IPS DF 4.7 (cell line): ENCODE measurements around the gene SUPT20HL1.

Experiments used
- DNase-seq: peaks from one replicate; pipeline ENCODE4 v3.0.0-alpha.2; 2013; ENCODE audit warnings: low spot score; ENCODE audit errors: extremely low read depth

SUPT20HL1 gene

GRCh38 chrX:24396236-24396930 lies 35.9 kb downstream of the SUPT20HL1 start:
- DNase-seq = no peak

DNA sequence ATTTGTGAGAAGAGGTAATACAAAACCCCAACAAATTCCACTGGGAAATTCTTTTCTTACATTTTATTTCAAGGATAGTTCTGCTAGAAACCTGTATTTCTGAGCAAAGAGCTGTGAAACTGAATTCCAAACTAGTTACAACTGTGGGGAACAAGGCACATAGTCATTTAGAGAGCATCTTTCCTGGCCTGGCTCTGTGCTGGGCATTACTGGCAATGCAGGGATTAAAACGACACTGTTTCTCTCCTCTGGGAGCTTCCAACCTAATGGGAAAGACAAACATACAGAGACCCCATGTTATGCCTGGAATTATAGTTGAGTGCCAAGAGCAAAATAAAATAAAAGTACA lies 36.5 kb downstream of the SUPT20HL1 start:
- DNase-seq = no peak

DNA sequence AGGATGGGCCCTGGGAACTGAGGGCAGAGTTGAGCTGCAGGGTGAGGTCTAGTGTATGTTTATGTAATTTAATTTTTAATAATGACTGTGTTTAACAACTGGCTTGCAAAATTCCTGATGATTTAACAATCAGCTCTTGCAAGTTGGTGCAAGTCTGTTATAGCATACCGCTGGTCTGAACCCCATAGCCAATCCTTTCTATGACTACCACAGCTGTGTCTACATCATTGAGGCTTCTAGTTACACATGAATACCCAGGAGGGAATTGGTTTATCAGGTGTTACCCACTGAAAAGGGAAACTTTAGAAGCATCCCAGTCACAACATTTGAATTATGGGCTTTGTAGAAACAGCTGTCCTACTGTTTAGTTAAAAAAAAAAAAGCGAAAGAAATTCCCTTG lies 38.3 kb downstream of the SUPT20HL1 start:
- no peak for DNase-seq

DNA sequence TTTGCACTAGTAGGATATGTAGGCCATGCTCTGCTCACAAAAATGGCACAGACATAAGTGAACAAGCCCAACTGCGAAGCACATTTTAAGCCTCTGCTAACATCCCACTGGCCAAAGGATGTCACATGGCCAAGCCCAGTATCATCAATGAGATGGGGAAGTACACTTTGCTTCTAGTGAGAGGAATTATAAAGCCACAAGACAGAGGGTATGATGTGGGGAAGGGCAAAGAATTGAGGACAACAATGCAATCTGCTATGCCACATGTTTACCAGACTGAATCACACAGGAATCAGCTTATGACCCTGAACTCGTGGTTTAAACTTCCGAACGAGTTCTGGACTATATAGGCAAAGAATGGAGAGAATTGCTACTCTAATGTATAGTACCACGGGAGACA lies 39.1 kb downstream of the SUPT20HL1 start:
- DNase-seq = no peak

GRCh38 chrX:24405959-24406358 lies 45.5 kb downstream of the SUPT20HL1 start:
- DNase-seq = no peak
